ENCODE data around the gene SDR39U1.

Gene SDR39U1

DNA sequence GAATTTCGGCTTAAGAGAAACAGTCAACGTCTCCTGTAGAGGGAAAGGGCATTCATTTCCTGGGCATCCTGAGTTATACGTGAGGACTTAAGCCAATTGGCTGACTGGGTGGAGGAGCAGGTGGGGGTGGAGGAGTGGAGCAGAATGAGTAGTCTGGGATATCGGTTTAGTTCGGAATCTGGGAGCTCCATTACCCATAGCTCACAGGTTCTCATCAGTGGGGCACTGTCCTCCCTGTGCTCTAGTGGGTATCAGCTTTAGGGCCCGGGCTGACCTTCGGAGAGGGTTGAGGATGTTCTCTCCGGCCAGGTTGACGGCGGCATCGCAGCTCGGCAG is 704 bp downstream of the SDR39U1 start:
- DNase-seq (ENCODE audit: low spot score) = no peak

- DNase-seq (ENCODE audit: low spot score) = no peak
Observed at GRCh38 chr14:24441485-24441884, 1.1 kb downstream of the SDR39U1 start.

DNA sequence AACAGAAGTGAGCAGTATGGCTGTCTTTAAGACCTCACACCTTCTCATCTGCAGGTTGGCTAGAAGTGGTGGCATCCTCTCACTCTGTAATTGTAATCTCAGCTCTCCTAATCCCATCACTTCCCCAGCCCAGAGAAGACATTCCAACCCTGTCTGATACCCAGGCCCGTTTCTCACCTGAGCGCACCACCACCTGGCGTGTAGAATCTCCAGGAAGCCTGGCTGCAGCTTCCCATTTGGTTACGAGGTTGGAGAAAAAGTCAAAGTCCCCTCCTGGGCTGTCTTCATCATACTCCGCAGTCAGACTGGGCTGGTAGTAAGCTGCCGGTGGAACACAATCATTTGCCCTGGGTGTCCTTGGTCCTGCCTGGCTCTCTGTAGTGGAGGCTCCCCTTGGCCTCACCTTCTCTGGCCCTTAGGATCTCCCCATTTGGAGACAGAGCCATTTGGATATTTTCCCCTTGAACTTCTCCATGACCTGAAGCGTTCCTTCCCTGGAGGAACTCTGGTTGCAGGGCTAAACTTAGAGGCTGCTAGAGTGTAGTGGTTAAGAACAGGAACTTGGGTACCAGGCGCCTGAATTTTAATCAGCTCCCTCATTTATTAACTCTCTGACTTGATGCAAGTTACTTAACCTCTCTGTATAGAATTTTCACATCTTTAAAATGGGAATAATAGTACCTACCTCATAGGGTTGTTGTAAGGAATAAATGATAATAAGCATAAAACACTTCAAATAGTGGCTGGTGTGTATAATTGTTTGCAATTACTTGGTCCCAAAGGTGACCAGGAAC is 1.8 kb downstream of the SDR39U1 start:
- DNase-seq (ENCODE audit: low spot score) = no peak

DNA sequence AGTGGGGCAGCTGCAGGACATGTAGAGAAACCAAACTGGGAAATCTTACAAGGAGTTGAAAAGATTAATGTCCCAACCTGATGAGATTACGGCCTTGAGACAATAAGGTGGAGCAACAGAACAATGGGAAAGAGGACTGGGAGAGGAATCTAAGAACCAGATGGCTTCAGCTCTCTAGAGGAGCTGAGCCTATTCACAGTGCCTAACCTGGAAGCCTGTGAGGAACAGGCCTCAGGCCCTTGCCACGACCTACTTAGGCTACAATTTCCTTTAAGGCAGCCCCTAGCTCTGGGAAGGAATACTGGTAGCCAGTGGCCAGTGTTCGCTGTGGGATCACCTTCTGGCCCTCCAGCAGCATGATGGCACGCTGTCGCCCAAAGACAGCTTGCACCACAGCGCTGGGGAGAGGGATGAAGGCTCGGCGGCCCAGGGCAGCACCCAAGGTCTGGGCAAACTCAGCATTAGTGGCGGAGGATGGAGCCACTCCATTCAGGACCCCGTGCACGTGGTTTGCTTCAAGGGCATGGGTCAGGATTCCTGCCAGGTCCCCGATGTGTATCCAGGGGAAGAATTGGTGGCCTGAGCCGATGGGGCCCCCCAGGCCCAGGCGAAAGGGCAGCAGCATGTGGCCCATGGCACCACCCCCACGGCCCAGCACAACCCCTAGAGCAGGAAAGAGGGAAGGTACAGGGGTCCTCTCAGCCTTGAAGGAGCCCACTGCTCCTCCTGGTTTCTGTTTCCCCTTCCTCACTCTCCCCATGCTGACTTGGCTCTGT is 2.6 kb downstream of the SDR39U1 start:
- no peak for DNase-seq (ENCODE audit: low spot score)

GRCh38 chr14:24439257-24439656 is 3.3 kb downstream of the SDR39U1 start:
- no peak for DNase-seq (ENCODE audit: low spot score)

GRCh38 chr14:24438223-24439097 is 4.1 kb downstream of the SDR39U1 start:
- no peak for DNase-seq (ENCODE audit: low spot score)

GRCh38 chr14:24437736-24438067 is 4.9 kb downstream of the SDR39U1 start:
- no peak for DNase-seq (ENCODE audit: low spot score)

DNA sequence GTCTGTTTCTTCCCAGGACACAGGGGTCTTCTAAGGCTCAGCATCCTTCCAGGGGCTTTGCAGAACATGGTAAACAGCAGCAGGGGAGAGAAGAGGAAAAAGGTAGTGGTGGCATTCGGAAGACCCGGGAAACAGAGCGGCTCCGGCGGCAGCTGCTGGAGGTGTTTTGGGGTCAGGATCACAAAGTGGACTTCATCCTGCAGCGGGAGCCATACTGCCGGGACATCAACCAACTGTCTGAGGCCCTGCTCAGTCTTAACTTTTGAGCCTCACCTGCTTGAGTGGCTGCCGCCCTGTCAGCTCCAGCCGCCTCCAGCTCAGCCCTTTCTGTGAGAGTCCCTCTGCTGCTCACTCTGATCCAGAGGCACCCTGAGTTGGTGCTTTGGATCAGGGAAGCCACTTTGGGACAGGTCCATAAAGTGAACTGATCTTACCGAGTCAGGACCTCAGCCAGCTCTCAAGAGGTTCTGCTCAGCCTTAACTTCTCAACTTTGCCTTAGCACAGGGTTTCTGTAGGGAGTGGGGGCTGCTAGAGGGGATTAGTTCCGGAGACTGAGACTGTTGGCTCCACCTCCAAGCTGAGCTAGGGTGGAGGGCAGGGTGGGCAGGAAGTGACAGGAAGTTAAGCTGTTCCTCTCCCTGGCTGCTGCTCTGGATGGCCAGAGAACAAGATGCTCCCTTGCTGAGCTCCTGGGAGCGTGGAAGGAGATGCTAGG is 5.4 kb downstream of the SDR39U1 start:
- no peak for DNase-seq (ENCODE audit: low spot score)

- peak; percentile 79 for DNase-seq (ENCODE audit: low spot score)
Observed at GRCh38 chr14:24436355-24437019, 6.1 kb downstream of the SDR39U1 start.

- no peak for DNase-seq (ENCODE audit: low spot score)
Observed at GRCh38 chr14:24435998-24436354, 6.6 kb downstream of the SDR39U1 start.

DNA sequence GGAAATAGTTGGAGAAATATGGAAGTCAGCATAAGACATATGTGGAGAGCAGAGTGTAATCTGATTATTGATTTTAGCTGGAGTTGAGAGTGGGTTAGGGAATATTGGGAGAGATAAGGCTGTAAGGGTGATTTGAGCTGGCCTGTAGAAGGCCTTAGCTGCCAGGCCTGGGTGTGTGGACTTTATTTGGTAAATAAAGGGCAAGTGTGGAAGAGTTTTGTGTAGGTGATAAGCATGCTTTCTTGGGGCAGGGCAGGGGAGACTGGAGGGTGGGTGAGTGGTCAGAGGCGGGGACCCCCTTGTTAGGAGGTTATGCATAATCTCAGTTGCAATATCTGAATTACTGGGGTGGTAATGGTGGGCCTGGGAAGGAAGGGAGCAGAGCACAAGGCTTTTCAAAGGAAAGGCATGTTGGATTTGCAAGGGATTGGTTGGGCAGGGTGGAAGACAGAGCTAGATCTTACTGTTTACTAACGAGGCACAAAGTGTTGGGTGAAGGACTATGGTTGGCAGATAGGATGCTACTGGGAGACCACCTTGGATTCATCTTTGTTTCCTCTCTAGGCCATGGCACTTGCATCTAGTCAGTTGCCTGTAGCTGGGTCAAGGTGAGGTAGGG is 7.3 kb downstream of the SDR39U1 start:
- DNase-seq (ENCODE audit: low spot score) = no peak

DNA sequence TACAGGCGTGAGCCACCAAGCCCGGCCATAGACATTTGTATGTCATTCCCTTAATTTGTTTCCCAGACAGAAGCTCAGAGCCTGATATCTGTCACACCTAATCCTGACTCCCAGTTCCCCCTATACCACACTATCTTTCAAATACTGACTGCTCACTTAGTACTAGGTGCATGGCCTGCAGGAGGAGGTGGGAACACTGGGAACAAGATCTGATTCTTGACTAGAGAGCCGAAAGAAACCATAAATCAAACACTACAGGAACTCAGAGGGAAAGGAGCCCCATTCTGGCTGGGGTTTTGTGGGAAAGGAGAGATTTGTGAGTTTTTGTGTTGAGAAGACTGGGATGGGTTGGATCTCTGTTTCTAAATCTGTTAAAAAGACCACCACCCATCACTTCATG is 7.9 kb downstream of the SDR39U1 start:
- no peak for DNase-seq (ENCODE audit: low spot score)

DNA sequence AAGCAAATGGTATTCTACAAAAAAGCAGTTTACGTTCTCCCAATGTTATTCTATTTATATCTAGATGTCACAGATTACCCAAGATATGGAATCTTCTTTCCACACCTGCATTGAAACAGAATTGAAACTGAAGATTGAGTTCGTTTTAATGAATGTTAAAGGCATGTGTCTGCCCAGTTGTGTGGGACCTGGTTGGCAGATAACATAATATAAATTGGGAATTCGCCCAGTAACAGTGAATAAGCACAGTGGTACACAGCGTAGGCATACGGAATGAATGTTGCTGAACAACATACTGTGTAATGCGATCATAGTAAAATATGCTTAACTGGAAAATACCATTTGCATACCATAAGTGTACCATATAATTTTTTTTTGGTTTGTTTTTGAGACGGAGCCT is 8.5 kb downstream of the SDR39U1 start:
- no peak for DNase-seq (ENCODE audit: low spot score)

GRCh38 chr14:24432259-24433131 is 10.1 kb downstream of the SDR39U1 start:
- DNase-seq (ENCODE audit: low spot score) = peak; percentile 48

DNA sequence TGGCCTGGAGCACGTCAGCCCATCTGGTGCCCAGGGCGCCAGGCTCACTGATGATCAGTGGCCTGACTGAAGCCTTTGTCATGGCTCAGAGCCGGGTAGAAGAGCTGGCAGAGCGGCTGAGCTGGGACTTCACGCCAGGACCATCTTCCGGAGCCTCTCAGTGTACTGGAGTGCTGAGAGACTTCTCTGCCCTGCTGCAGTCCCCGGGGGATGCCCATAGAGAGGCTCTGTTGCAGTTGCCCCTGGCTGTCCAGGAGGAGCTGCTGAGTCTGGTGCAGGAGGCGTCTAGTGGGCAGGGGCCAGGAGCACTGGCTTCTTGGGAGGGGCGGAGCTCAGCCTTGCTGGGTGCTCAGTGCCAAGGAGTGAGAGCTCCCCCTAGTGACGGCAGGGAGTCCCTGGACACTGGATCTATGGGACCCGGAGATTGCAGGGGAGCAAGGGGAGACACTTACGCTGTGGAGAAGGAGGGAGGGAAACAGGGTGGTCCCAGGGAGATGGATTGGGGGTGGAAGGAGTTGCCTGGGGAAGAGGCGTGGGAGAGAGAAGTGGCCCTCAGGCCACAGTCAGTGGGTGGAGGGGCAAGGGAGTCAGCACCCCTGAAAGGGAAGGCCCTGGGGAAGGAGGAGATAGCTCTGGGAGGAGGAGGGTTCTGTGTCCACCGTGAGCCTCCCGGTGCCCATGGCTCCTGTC is 10.9 kb downstream of the SDR39U1 start:
- DNase-seq (ENCODE audit: low spot score) = peak; percentile 94

- peak; percentile 60 for DNase-seq (ENCODE audit: low spot score)
Observed at GRCh38 chr14:24430682-24431568, 11.7 kb downstream of the SDR39U1 start.

GRCh38 chr14:24430143-24430681 is 12.4 kb downstream of the SDR39U1 start:
- peak; percentile 79 for DNase-seq (ENCODE audit: low spot score)
